Measurements from ENCODE around the gene DIRAS2.

GRCh38 chr9:90629991-90630390 is 12.6 kb downstream of the DIRAS2 start:
- no peak for TF ChIP-seq CTCF (IDR thresholded peaks at IDR 0.05)
- TF ChIP-seq POLR2A (IDR thresholded peaks at IDR 0.05): no peak
